ENCODE results near the gene MYO1F.

- TF ChIP-seq EP300 (IDR thresholded peaks at IDR 0.05; ENCODE audit: borderline replicate concordance in 1 of 2, control insufficient read depth in 1 of 2, low read depth in 2 of 2, low read length in 2 of 2) (no peak), CTCF (IDR thresholded peaks at IDR 0.05 in 2 of 3, conservative IDR thresholded peaks at IDR 0.05 in 1 of 3; ENCODE audit: control insufficient read depth in 2 of 3, extremely low read depth in 1 of 3, insufficient read depth in 1 of 3, low read depth in 3 of 3, low read length in 3 of 3) (no peak), BRCA1 (IDR thresholded peaks at IDR 0.05; ENCODE audit: low read depth, low read length) (no peak), NFXL1 (IDR thresholded peaks at IDR 0.05; ENCODE audit: borderline replicate concordance) (no peak), BHLHE40 (IDR thresholded peaks at IDR 0.05; ENCODE audit: borderline replicate concordance in 1 of 2, low read depth in 2 of 2, low read length in 1 of 2) (no peak), ZNF384 (IDR thresholded peaks at IDR 0.05; ENCODE audit: borderline replicate concordance, low read depth, low read length) (no peak), ELK1 (IDR thresholded peaks at IDR 0.05; ENCODE audit: low read depth, low read length) (no peak), ATF2 (IDR thresholded peaks at IDR 0.05; ENCODE audit: low read length) (no peak), RAD21 (IDR thresholded peaks at IDR 0.05; ENCODE audit: insufficient read depth, low read depth, low read length) (no peak), ZBTB11 (CRISPR knock-in tag; IDR thresholded peaks at IDR 0.05) (no peak), STAT3 (IDR thresholded peaks at IDR 0.05; ENCODE audit: low read depth, low read length) (no peak)
Observed at GRCh38 chr19:8605514-8605913, 28.3 kb upstream of the MYO1F start.
